RKO (cell line): ENCODE results near the gene NCS1.
A peak's percentile ranks its signal among the peaks of the same experiment; 100 is the strongest.

Experiments used
- DNase-seq: peaks from one replicate; pipeline ENCODE4 v3.0.0-alpha.2; 2016; ENCODE audit warnings: low spot score

NCS1 gene

DNA sequence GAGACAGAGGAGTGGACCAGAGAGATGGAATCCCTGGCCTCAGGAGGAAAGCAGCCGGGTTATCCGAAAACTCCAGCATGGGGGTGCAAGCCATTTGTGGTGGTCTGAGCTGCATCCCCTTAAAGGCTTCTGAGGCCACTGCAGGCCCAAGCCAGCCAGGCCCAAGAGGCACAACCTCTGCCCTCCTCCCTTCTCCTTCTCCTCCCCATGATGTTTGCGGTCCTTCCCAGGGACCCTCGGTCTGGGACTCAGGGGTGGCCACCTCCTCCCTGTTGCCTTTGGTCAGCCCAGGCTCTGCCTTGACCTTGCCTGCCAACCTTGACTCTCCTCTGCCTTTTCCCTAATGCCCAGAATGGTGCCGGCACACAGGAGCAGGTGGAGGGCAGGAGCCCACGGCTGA is 4.6 kb downstream of the NCS1 start:
- DNase-seq: no peak

DNA sequence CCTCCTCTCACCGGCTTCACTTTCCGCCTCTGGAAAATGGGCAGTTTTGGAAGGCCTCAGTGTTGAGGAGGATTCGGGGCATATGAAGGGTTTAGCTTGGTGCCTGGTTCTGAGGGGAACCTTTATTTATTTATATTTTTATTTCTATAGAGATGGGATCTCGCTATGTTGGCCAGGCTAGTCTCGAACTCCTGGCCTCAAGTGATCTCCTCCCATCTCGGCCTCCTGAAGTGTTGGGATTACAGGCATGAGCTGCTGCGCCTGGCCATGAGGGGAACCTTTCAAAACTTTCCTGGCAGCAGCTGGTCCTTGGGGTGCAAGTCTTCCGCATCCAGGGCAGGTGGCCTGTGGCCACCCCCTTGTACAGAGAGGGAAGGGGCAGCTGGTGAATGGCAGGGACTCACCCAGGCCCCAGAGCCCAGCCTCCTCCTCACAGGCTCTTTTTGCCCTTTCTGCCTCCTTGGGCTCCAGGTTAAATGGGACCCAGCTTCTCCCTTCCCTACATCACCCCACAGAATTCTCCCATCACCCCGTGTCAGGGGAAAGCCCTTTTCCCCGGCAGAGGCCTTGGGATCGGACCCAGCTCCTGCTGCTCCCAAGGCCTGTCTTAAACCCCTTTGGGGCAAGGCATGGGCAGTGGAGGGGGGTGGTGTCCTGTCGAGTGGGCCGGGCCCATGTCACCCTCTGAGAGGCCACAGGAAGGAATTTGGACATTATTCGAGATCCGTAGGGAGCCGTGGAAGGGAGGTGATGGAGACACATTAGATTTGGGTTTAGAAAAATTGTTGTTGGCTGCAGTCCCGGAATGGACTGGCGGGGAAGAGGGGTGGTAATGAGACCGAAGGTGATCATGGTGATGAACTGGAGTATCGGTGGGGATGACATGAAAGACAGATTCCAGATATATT is 5.9 kb downstream of the NCS1 start:
- no peak for DNase-seq

DNA sequence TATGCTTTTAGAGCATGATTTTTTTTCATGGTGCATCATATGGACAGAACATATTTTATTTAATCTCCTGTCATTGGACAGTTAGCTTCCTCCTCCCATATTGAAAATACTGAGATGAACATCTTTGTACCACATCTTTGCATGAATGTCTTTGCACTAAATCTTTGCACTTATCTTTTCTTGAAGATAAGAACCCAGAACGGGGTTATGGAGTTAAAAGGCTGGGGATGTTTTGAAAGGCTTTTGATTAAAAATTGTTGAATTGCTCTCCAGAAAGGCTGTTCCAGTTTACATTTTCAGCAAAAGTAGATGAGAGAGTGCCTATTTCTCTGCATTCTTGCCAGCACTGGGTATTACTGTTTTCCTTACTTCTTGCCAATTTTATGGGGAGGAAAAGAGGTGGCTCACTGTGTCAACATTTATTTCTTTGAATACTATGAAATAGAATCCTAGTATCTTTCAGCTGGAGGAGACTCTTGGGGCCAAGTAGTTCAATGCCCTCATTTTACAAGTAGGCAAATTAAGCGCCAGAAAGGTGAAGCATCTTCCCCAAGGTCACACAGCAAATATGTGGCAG is 7.2 kb downstream of the NCS1 start:
- no peak for DNase-seq

DNA sequence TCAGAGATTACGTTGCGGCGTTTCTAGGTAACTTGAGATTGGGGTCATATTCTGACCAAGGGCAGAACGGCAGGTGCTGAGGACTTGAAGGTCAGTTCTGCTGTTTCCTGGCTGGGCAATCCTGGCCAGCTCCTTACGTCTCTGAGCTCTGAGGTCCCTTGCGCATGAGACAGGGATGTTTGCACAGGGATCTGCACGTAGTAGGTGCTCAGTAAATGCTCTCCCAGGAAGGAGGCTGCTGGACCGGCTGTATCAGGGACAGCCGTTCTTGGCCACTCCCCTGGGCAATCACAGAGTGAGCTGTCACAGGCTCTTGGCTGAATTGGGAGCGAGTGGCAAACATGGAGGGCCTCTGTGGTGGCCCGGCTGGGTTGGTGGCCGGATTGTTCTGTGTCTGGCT is 8.3 kb downstream of the NCS1 start:
- no peak for DNase-seq

DNA sequence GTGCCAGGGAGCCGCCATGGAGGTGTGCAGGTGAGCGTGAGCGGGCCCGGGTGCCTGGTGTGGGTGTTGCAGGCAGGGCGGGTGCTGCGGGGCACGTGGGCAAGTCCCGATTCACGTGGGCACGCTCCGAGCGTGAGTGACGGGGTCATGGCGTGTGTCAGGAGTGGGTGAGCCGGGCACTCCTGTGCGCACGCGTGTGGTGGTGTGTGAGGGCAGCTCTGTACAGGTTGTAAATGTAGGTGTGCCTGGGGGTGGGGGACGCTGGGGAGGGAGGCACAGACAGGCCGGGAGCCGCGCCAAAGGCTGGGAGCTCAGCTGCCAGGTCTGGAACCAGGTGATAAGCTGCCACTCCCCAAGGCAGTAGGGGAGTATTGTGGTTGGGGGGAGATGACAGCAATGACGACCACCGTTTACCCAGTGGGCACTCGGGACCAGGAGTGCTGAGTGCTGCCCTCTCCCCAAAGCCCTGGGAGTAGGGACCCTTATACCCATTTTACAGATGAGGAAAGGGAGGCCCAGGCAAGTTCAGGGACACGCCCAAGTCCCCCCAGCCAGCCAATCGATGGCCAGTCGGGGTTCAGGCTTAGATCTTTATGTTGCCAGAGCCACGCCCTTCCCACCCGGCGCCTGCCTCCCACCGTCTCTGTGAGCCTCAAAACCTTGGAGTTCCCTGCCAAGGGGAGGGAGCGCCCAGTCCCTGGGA is 9.6 kb downstream of the NCS1 start:
- no peak for DNase-seq

DNA sequence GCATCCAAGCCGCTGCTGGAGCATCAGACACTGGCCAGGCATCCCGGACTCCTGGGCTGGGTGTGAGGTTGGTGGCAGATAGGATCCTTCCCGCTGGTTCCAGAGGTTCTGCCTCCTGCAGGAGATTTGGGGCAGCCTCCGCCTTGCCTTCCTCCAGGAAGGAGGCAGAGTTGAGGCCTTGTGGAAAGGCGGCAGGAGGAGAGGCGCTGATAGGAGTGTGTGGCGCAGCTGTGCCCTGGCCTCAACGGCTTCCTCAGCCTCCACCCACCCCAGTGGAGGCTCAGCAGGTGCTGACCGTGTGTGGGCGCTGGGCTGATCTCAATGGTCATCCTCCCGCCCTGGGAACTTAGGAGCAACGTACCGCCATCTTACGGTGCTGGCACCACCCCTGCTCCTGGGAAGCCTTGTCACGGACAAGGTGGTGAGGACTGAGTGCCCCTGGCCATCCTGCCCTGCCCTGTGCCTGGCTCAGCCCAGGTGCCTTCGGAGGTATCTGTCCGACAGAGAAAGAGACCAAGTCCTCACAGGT is 10.2 kb downstream of the NCS1 start:
- no peak for DNase-seq

DNA sequence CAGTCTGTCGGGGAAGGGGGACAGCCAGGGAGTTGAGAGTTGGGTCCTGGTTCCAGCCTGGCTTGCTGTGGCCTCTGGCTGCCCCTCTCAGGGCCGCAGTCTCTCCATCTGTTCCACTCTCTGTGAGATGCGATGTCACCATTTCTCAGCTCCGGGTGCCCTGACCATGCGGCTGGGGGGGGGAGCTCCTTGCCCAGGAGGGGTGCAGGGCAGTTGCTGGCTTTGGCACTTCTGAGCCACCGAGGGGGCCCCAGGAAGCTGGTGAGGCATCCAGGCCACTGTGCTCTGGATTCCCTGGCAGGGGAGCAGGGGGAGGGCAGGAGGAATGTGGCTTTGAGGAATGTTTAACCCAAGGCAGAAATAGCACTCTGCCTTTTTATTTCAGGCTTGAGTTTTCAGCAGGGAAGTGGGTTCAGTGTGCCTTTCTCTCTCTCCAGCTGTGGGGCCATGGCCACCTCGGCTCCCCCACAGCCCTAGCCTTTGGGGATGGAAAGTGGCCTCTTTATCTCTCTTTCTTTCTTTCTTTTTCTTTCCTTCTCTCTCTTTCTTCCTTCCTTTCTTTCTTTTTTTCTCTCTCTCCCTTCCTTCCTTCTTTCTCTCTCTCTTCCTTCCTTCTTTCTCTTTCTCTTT is 11.0 kb downstream of the NCS1 start:
- no peak for DNase-seq

DNA sequence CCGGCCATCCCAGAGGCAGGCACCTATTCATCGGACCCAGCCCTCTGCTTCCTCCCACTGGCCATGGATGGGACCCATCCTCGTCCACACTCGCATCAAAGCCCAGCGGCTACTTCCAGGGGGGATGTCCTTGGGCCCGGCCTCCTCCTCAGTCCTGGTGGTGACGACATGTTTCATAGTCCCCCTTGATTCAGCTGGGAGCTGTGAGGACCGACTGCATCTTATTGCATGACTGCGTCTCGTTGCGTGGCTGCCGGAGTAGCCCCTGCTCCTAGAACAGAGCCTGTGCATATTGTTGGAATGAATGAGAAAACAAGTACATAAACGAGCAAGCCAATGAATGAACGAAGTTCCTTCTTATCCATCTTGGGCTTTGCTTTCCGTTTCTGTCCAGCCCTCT is 12.8 kb downstream of the NCS1 start:
- DNase-seq: no peak

DNA sequence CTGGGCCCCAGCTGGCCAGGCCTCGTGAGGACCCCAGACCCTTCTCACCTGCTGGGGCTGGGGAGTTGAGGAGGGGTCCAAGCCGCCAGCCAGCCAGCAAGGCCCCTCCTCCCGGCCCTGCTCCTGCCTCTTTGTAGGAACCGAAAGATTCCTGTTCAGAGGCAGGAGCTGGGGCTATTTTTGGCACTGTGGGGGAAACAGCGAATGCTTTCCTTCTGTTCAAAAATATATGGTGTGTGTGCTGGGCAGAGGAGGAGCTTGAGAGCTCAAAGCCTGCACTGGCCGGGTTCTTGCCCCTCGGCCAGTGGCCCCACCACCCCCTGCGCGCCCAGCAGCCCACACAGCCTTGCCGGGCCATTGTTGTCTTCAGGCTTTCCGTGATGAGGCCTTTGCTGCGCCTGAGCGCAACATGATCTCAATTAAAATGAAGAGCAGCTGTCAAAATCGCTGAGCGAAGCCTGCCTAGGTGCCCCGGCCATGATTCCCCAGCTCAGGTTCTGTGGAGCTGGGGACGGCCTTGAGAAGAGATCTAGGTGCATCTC is 13.4 kb downstream of the NCS1 start:
- DNase-seq: no peak

DNA sequence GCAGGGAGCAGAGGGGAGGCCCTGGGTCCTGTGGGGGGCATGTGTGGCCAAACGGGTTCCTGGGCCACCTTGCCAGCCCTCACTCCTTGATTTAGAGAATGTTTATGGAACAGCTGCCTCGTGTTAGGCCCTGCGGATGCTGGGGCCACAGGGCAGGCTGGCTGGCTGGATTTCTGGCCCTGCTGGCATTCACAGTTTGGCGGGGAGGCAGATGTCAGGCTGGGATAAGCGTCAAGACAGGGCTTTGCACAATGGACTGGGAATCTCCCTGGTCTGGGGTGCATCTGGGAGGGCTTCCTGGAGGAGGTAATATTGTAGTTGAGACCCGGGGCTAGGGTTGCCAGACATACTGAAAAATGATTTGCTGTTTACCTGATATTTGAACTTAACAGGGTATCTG is 13.8 kb downstream of the NCS1 start:
- no peak for DNase-seq

DNA sequence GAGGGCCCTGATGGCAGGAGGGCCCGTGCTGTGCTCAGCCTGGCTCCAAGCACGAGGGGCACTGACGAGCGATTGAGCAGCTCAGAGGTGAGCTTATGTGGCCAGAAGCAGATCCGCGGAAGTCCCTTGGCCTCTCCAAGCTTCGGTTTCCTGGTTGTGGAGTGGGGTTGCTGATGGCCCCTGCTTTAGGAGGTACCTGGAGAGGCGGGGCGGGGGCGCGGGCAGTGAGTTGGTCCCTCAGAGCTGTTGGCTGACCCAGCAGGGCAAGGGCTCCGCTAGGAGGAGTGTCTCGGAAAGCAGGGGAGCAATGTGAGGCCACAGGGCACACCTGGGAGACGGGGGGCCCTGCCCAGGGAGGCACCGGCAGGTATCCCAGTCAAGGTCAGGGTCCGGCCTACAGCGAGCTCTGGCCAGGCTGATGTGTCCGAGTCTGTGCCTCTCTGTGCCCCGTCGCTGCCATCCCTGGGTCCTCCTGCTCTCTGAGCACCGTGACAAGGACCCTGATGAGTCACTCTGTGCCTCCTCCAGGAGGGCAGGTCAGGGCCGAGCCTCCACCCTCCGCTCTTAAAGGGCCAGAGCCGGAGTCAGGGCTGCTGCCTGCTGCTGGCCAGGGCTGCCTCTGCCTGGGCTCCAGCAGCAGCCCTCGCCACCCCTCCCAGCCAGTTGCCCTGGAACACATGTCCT is 14.8 kb downstream of the NCS1 start:
- DNase-seq: peak; percentile 65

DNA sequence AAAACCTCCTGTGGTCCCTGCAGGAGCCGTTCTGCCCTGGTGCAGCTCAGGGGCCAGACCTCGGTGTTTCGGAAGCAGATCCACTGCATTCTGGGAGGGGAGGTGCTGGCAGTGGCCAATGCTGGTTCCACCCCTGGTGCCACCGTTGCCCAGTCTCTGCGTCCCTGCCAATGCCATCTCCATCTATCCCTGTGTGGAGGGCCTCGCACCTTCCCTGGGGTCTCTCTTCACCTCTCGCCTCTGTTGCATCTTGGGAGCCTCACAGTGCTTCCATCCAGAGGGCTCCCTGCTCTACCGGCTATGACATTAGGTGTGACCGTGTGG is 15.3 kb downstream of the NCS1 start:
- DNase-seq: no peak

DNA sequence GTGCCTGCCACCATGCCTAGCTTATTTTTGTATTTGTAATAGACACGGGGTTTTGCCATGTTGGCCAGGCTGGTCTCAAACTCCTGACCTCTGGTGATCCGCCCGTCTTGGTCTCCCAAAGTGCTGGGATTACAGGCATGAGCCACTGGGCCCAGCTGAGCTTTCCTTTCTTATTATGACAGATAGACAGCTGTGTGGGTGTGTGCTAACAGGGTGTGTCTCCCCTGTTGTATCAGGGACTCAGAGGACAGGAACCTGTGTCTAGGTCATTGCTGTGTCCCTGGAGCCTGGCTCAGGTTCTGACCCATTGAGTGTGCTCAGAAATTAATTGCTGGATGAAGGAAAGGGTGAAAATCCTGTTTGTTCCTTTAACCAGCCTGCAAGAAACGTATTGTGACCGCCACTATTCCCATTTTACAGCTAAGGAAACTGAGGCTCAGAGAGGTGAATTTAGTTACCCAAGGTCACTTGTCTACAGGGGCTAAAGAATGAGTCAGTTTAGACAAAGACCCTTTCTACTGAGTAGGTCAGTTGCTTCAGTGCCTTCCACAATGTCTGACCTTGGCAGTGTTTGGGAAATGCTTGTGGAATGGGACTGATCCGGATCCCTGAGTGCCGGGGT is 16.8 kb downstream of the NCS1 start:
- no peak for DNase-seq

DNA sequence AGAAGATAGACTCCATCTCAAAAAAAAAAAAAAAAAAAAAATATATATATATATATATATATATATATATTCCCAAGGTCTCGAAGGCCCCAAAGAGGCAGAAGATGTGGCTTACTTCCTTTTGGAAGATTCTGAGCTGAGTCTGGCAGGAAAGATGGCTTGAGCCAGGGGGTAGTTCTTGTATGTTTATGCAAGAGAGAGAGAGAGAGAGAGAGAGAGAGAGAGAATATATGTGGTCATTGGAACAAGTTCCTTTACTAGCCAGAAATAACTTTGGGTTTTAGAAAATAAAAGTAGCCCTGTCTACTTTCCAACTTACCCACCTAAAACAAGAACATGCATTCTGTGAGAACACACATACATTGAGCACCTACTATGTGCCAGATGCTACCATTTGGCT is 17.6 kb downstream of the NCS1 start:
- peak; percentile 39 for DNase-seq

DNA sequence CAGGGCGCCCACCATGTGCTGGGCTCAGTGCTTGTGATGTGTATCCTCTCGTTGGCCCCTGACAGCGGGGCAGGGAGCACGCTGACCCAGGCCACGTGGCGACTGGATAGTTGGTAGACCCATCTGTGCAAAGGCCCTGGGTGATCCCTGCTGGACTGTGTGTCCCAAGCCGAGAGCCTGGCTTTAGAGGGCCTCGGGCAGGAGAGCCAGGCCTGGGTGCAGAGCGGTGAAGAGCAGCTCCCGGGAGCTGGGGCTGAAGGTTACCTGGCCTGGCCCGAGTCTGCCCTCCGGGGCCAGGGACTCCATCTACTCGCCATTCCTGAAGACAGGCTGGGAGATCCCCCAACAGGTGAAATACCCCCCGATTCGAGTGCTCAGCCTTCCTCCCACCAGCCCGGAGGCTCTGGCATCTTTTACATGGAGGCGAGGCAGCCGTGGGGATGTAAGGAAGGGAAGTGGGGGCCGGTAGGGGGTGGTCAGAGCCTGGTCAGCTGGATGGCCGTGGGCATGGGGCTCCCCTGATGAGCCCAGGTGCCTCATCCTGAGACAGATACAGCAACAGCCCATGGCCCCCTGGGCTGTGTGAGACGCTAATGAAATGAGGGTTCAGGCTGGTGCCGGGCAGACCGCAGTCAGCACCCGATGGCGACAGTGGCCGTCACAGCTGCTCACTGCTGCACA is 19.0 kb downstream of the NCS1 start:
- no peak for DNase-seq

DNA sequence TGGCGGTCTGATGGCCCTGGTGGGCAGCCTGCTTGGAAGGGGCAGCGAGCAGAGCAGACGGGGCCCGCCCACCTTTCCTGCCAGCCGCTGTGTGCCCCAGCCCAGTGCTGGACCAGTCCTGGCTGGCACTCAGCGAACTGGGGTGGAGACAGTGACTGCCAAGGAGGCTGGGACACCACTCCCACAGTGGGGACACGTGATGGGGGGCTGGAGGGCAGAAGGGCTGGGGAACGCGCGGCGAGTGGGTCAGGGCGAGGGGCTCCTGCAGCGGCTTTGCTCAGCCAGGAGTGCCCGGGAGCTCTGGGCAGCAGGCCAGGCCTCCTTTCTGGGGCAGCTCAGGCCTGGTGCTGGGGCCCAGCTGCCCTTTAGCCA is 19.5 kb downstream of the NCS1 start:
- DNase-seq: no peak

DNA sequence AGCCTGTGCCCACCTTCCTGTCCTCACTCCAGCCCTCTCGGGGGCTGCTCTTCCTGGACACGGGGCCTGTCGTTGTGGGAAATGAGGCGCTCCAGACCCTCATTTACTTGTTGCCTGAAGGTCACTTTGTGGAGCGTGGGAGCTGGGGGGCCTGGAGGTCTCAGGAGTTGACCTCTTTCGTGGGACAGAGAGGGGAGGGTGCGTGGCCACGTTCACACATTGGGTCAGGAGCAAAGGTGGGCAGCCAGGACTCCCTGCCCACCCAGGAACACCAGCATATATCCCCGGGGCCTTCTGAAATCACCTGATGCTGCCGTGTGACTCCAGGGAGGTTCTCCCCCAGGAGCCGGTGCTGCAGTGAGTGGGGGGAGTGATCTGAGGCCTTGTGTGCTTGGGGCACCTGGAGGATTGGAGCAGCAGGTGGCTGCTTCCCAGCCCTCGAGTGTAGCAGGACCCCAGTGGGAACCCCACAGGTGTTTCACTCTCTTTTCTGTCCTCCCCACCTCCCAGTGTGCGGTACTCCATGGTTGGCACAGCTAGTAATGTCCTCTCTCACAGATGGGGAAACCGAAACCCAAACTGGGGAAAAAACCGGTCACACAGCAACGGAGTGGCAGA is 20.3 kb downstream of the NCS1 start:
- no peak for DNase-seq

DNA sequence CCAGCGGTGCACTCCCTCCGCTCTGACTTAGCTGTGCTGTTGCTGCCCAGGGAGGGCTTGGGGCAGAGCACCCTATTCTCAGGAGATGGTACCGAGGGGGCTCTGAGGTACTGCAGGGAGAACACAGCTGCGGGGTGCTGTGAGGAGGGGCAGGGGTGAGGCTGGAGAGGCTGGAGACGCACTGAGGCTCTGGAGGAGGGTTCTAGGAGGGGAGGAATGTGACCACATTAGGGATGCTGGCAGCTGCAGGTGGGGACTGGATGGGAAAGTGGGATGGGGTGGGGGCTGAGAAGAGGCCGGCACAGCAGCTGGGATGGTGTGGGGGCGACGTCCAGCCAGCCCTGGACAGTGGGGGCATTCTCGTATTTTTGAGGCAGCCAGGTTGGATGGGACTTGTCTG is 20.9 kb downstream of the NCS1 start:
- DNase-seq: no peak

DNA sequence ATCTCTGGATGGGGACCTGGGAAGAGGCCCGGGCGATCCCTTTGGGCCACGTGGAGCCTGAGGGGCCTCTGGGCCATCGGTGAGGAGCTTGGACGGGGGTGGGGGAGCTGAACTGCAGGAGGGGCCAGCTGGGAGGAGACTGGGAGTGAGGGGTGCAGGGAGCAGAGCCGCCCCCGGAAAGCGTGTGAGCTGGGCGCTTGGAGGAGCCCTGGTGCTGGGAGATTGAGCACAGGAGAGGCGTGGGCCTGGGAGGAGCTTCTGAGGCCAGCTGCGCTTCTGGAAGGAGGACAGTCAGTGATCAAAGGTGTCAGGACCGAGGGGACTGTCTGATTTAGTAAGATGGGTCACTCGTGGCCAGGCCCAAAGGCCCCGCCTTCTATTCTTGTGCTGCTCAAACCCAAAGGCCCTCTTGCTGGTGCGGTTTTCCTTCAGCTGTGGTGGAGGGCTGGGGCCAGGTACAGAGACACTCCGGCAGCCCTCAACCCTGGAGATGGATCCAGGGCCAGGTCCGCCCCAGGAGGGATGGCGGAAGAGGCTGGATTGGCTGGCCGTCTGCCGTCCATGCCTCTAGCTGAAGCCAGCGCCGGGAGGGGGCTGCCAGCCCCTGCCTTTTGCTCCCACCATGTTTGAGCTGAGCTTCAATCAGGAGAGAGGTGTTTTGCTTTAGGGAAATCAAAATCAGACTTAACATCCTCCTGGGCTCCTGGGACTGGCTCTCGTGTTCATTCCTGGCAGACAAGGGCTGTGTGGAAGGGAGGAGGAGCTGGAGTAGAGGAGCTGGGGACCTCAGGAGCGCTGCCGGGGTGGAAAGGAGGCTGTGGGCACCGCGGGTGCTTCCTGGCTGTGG is 21.6 kb downstream of the NCS1 start:
- DNase-seq: no peak
